ENCODE results near the gene GDF11. TPM values are rescaled to one million over a fixed set of nuclear protein-coding genes. Genes with fewer than 3 reads are reported as not detected.

Gene GDF11
- polyA plus RNA-seq, 1 of the 3 experiments (the other 2 are of a cell fraction) = 9.4 TPM

DNA sequence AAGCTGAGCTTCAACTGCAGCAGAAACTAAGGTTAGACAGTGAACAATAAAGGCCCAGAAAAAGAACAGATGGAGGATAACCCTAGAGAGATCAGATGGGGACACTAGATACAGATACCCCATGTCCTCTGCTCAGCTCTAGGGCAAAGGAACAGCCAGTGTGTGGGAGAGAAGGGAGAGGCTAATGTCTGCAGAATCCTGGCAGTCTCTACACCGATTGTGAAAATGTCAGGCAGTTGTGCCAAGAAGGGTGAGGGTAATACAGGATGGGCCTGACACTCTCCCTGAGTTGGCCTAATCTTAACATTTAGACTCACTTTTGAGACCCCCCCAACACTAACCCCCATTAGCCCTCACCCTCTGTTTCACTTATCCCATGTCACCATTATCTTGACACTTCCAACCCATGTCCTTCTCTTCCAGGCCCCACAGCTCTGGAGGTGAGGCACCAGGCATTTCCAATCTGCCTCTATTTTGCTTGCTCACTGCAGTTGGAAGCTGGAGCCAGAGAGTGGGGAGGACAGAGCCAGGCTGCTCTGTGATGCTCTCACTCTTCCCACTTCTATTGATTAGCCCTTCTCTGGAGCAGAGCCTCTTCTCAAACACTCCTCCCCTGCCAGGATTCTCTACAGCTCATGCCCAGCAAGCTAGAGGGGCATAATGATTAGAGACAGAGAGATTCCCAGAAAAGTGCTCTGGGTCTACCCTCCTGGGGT is 30.1 kb upstream of the GDF11 start:
- Histone ChIP-seq H3K27me3 (ENCODE audit: insufficient read depth) (no peaks in the 10 kb centered on the region; the same call in 1 of the 2 replicates), H3K9ac (no peak overlapping the region), H2AFZ (ENCODE audit: low read depth) (no peak overlapping the region), H3K79me2 (ENCODE audit: insufficient read depth) (peaks cover 13% of the 10 kb centered on the region; the same call in 1 of the 2 replicates), H3K4me1 (ENCODE audit: control insufficient read depth in 1 of 2, insufficient read depth in 2 of 2, low read depth in 1 of 2, low read length in 1 of 2) (peaks cover 15 to 21% of the 10 kb centered on the region in 2 experiments; a peak in 3 of 4 replicates), H3K4me2 (no peak overlapping the region), H3K9me3 (no peaks in the 10 kb centered on the region), H3K9me2 (no peaks in the 10 kb centered on the region), H3K27ac (ENCODE audit: low read depth in 2 of 2, low read length in 1 of 2) (peak overlapping the region in 1 of 2 experiments; percentile 64; a peak in 2 of 4 replicates), H4K20me1 (ENCODE audit: insufficient read depth) (no peaks in the 10 kb centered on the region), H3K36me3 (replicated peaks in 1 of 2; ENCODE audit: control insufficient read depth in 1 of 2, insufficient read depth in 2 of 2, low read length in 1 of 2) (no peaks in the 10 kb centered on the region), H3F3A (replicated peaks; ENCODE audit: insufficient read depth) (peaks cover 9% of the 10 kb centered on the region), H3K4me3 (ENCODE audit: low read depth in 2 of 2, low read length in 1 of 2) (no peak overlapping the region)
- WGBS (ENCODE audit: low lambda C conversion rate) = 0% methylated on average over 1 of the region's 1 CpG
- ChIA-PET CTCF (interaction anchor here (0.8 to 1.2 kb wide), 3 partner anchors 10 to 57 kb away, joined by 3 to 4 read pairs (median 3); no protein-coding TSS in a partner anchor), POLR2A (no interaction called here)
- no peak for TF ChIP-seq SMC3 (IDR thresholded peaks at IDR 0.05; ENCODE audit: low read depth, low read length)
- TF ChIP-seq MEF2A (IDR thresholded peaks at IDR 0.05; ENCODE audit: borderline replicate concordance, low read depth) = no peak
- TF ChIP-seq RXRA (IDR thresholded peaks at IDR 0.05; ENCODE audit: borderline replicate concordance, low read depth) = no peak
- TF ChIP-seq RFX5 (IDR thresholded peaks at IDR 0.05; ENCODE audit: low read length) = no peak
- TF ChIP-seq EZH2phosphoT487 (IDR thresholded peaks at IDR 0.05; ENCODE audit: borderline replicate concordance, low read depth) = no peak
- TF ChIP-seq YY1 (IDR thresholded peaks at IDR 0.05; ENCODE audit: low read depth) = no peak
- TF ChIP-seq TCF12 (IDR thresholded peaks at IDR 0.05) = no peak
- TF ChIP-seq, protein P1, sequence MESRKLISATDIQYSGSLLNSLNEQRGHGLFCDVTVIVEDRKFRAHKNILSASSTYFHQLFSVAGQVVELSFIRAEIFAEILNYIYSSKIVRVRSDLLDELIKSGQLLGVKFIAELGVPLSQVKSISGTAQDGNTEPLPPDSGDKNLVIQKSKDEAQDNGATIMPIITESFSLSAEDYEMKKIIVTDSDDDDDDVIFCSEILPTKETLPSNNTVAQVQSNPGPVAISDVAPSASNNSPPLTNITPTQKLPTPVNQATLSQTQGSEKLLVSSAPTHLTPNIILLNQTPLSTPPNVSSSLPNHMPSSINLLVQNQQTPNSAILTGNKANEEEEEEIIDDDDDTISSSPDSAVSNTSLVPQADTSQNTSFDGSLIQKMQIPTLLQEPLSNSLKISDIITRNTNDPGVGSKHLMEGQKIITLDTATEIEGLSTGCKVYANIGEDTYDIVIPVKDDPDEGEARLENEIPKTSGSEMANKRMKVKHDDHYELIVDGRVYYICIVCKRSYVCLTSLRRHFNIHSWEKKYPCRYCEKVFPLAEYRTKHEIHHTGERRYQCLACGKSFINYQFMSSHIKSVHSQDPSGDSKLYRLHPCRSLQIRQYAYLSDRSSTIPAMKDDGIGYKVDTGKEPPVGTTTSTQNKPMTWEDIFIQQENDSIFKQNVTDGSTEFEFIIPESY (IDR thresholded peaks at IDR 0.05; ENCODE audit: borderline replicate concordance, low read depth) = no peak
- TF ChIP-seq FOXM1 (IDR thresholded peaks at IDR 0.05; ENCODE audit: low read depth) = no peak
- no peak for TF ChIP-seq TEAD4 (IDR thresholded peaks at IDR 0.05; ENCODE audit: borderline replicate concordance, insufficient read depth)
- TF ChIP-seq, protein P2, sequence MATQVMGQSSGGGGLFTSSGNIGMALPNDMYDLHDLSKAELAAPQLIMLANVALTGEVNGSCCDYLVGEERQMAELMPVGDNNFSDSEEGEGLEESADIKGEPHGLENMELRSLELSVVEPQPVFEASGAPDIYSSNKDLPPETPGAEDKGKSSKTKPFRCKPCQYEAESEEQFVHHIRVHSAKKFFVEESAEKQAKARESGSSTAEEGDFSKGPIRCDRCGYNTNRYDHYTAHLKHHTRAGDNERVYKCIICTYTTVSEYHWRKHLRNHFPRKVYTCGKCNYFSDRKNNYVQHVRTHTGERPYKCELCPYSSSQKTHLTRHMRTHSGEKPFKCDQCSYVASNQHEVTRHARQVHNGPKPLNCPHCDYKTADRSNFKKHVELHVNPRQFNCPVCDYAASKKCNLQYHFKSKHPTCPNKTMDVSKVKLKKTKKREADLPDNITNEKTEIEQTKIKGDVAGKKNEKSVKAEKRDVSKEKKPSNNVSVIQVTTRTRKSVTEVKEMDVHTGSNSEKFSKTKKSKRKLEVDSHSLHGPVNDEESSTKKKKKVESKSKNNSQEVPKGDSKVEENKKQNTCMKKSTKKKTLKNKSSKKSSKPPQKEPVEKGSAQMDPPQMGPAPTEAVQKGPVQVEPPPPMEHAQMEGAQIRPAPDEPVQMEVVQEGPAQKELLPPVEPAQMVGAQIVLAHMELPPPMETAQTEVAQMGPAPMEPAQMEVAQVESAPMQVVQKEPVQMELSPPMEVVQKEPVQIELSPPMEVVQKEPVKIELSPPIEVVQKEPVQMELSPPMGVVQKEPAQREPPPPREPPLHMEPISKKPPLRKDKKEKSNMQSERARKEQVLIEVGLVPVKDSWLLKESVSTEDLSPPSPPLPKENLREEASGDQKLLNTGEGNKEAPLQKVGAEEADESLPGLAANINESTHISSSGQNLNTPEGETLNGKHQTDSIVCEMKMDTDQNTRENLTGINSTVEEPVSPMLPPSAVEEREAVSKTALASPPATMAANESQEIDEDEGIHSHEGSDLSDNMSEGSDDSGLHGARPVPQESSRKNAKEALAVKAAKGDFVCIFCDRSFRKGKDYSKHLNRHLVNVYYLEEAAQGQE (IDR thresholded peaks at IDR 0.05; ENCODE audit: low read depth, low read length) = no peak
- TF ChIP-seq MXI1 (IDR thresholded peaks at IDR 0.05; ENCODE audit: low read depth, low read length) = no peak
- TF ChIP-seq RAD21 (IDR thresholded peaks at IDR 0.05; ENCODE audit: low read length) = no peak
- TF ChIP-seq SIN3A (IDR thresholded peaks at IDR 0.05; ENCODE audit: borderline replicate concordance, low read depth, low read length) = no peak
- TF ChIP-seq, protein P3, sequence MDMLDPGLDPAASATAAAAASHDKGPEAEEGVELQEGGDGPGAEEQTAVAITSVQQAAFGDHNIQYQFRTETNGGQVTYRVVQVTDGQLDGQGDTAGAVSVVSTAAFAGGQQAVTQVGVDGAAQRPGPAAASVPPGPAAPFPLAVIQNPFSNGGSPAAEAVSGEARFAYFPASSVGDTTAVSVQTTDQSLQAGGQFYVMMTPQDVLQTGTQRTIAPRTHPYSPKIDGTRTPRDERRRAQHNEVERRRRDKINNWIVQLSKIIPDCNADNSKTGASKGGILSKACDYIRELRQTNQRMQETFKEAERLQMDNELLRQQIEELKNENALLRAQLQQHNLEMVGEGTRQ (IDR thresholded peaks at IDR 0.05; ENCODE audit: borderline replicate concordance, low read depth, low read length) = no peak
- TF ChIP-seq, protein P4, sequence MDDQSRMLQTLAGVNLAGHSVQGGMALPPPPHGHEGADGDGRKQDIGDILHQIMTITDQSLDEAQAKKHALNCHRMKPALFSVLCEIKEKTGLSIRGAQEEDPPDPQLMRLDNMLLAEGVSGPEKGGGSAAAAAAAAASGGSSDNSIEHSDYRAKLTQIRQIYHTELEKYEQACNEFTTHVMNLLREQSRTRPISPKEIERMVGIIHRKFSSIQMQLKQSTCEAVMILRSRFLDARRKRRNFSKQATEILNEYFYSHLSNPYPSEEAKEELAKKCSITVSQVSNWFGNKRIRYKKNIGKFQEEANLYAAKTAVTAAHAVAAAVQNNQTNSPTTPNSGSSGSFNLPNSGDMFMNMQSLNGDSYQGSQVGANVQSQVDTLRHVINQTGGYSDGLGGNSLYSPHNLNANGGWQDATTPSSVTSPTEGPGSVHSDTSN (IDR thresholded peaks at IDR 0.05) = no peak
- TF ChIP-seq, protein P5, sequence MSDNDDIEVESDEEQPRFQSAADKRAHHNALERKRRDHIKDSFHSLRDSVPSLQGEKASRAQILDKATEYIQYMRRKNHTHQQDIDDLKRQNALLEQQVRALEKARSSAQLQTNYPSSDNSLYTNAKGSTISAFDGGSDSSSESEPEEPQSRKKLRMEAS (IDR thresholded peaks at IDR 0.05; ENCODE audit: low read depth) = no peak
- TF ChIP-seq RCOR1 (IDR thresholded peaks at IDR 0.05; ENCODE audit: low read length) = no peak
- DNase-seq = no peak

Measured in SK-N-SH (cell line).